ENCODE data around the gene GKN1.

The GKN1 gene

GRCh38 chr2:69026026-69026425 lies 51.6 kb downstream of the GKN1 start:
- peak; percentile 67 for FAIRE-seq
- no peak for DNase-seq (ENCODE audit: extremely low spot score, insufficient read length, low read depth)

- no peak for FAIRE-seq
- no peak for DNase-seq (ENCODE audit: extremely low spot score, insufficient read length, low read depth)
These were observed 52.4 kb downstream of the GKN1 start for GRCh38 chr2:69026691-69027459.
